D721Med (cell line): ENCODE results near the gene PAPPA.

Source experiments
- DNase-seq: peaks from one replicate; pipeline ENCODE4 v3.0.0; 2011; ENCODE audit warnings: low spot score; ENCODE audit not compliant: insufficient read length
- FAIRE-seq: peaks from 2 replicates; lab custom pipeline; 2011; peaks lifted over from hg19 to GRCh38; lab: Jason Lieb, UNC
- TF ChIP-seq, protein P1 (sequence below): IDR thresholded peaks from 2 replicates; pipeline ENCODE4 v1.5.1; 2012; ENCODE audit warnings: mild to moderate bottlenecking, control low read depth; ENCODE audit not compliant: insufficient read depth; ENCODE audit errors: missing control alignments

PAPPA gene

GRCh38 chr9:116361547-116361946 is 208.0 kb downstream of the PAPPA start:
- no peak for DNase-seq
- no peak for FAIRE-seq
- TF ChIP-seq, protein P1, sequence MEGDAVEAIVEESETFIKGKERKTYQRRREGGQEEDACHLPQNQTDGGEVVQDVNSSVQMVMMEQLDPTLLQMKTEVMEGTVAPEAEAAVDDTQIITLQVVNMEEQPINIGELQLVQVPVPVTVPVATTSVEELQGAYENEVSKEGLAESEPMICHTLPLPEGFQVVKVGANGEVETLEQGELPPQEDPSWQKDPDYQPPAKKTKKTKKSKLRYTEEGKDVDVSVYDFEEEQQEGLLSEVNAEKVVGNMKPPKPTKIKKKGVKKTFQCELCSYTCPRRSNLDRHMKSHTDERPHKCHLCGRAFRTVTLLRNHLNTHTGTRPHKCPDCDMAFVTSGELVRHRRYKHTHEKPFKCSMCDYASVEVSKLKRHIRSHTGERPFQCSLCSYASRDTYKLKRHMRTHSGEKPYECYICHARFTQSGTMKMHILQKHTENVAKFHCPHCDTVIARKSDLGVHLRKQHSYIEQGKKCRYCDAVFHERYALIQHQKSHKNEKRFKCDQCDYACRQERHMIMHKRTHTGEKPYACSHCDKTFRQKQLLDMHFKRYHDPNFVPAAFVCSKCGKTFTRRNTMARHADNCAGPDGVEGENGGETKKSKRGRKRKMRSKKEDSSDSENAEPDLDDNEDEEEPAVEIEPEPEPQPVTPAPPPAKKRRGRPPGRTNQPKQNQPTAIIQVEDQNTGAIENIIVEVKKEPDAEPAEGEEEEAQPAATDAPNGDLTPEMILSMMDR = no peak

- TF ChIP-seq, protein P1 = no peak
- DNase-seq (no peak), FAIRE-seq (no peak)
Observed at GRCh38 chr9:116362493-116362892, 208.9 kb downstream of the PAPPA start.

DNA sequence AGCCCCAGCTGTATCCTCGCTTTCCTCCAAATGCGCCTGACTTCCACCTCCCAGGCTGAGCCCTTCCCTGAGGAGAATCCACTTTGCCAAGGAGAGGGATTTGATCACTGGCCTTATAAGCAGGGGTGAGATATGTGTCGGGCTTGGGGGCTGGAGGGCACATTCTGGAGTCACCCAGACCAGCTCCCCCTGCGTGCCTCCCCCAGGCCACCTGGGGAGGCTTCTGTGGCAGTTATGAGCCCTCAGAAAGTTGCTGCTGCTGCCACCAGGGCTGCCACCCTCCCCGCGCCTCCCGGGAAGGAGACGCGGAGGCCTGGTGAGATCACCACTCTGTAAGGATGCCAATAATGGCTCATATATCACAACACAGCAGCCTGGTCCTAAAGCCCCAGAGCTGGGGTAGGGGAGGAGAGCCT is 211.5 kb downstream of the PAPPA start:
- DNase-seq = no peak
- TF ChIP-seq, protein P1 = no peak
- no peak for FAIRE-seq

DNA sequence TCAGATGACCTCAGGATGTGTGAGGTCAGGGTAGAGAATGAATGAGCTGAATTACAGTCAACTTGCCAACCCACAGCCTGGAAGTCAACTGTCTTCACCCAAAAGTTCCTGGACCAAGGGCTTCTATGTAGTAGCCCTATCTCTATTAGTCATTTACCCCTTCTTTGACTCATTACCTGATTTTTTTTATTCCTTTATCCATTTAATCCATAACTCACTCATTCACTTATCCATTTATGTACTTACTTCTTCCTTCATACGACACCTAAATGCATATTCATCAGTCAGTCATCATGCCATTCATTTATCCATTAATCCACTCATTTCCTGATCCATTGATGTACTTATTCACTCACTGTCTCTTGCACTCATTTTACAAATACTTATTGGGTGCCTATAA is 212.7 kb downstream of the PAPPA start:
- FAIRE-seq (no peak), DNase-seq (no peak)
- TF ChIP-seq, protein P1 = no peak

- FAIRE-seq (no peak), DNase-seq (no peak)
- TF ChIP-seq, protein P1 = no peak
Observed at GRCh38 chr9:116368680-116369079, 215.1 kb downstream of the PAPPA start.

- DNase-seq (no peak), FAIRE-seq (no peak)
- TF ChIP-seq, protein P1 = no peak
Observed at GRCh38 chr9:116369706-116370105, 216.1 kb downstream of the PAPPA start.

DNA sequence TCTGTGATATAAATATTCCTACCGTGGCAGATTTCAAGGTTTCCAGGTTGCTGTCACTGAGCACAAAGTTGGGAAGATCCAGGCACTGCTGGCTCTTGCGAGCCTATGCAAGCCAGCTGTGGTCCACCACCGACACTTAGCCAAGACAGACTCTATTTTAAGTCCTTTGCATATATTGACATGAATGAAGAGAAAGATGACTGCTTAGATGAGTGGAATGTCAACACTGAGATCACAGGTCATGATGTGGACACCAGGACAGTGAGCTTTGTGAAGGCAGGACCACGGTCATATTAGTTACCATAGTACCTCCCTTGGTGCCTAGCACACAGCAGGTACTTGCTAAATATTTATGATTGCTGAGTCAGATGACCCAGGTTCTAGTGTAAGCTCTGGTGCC is 217.0 kb downstream of the PAPPA start:
- FAIRE-seq (no peak), DNase-seq (no peak)
- TF ChIP-seq, protein P1 = no peak
